Stimulated activated CD8-positive, alpha-beta memory T cell treated with anti-CD3 and anti-CD28 coated beads, Interleukin-12 subunit alpha, Interleukin-12 subunit beta, amount 100 ng/mL, for 4 hours (primary cell): ENCODE data around the gene VPS35L.
"Not testable (repeated sequence)": the region's sequence is repeated elsewhere in the genome, so short reads cannot be mapped to it uniquely, and the experiment has no call there.

Experiments
- DNase-seq: peaks from one replicate; pipeline ENCODE4 v3.0.0-alpha.2; 2020; ENCODE audit warnings: low read depth

VPS35L gene

GRCh38 chr16:19528666-19529065 lies 26.8 kb upstream of the VPS35L start:
- DNase-seq = no peak

GRCh38 chr16:19532601-19533000 lies 22.9 kb upstream of the VPS35L start:
- DNase-seq = no peak

GRCh38 chr16:19540241-19540970 lies 15.1 kb upstream of the VPS35L start:
- no peak for DNase-seq

GRCh38 chr16:19542138-19542821 lies 13.2 kb upstream of the VPS35L start:
- no peak for DNase-seq

- DNase-seq = not testable (repeated sequence)
Measured at GRCh38 chr16:19543278-19543996, 12.1 kb upstream of the VPS35L start.

- no peak for DNase-seq
Measured at GRCh38 chr16:19548144-19548543, 7.4 kb upstream of the VPS35L start.

GRCh38 chr16:19549673-19550072 lies 5.8 kb upstream of the VPS35L start:
- no peak for DNase-seq

- no peak for DNase-seq
Measured at GRCh38 chr16:19555938-19556771, 652 bp downstream of the VPS35L start.

- no peak for DNase-seq
Measured at GRCh38 chr16:19559242-19559910, 3.9 kb downstream of the VPS35L start.

- DNase-seq = no peak
Measured at GRCh38 chr16:19560078-19560477, 4.6 kb downstream of the VPS35L start.

- DNase-seq = no peak
Measured at GRCh38 chr16:19563377-19563776, 7.9 kb downstream of the VPS35L start.

GRCh38 chr16:19566362-19566761 lies 10.9 kb downstream of the VPS35L start:
- no peak for DNase-seq

- no peak for DNase-seq
Measured at GRCh38 chr16:19567560-19567959, 12.1 kb downstream of the VPS35L start.

- no peak for DNase-seq
Measured at GRCh38 chr16:19573997-19574396, 18.5 kb downstream of the VPS35L start.

GRCh38 chr16:19574615-19575014 lies 19.1 kb downstream of the VPS35L start:
- no peak for DNase-seq

GRCh38 chr16:19578378-19578971 lies 23.0 kb downstream of the VPS35L start:
- no peak for DNase-seq

- DNase-seq = no peak
Measured at GRCh38 chr16:19582050-19582831, 26.7 kb downstream of the VPS35L start.

GRCh38 chr16:19583665-19584300 lies 28.3 kb downstream of the VPS35L start:
- no peak for DNase-seq

GRCh38 chr16:19588661-19589060 lies 33.2 kb downstream of the VPS35L start:
- no peak for DNase-seq

- DNase-seq = no peak
Measured at GRCh38 chr16:19589106-19589505, 33.6 kb downstream of the VPS35L start.
